Nephron progenitor cell (in vitro differentiated cells): Measurements from ENCODE around the gene CSNK1A1.

ENCODE experiments used
- DNase-seq: peaks from one replicate; pipeline ENCODE4 v3.0.0; 2021
- H3K27ac Mint-ChIP-seq: 2 replicates; pipeline ENCODE4 v1.8.0; 2021; ENCODE audit warnings: mild to moderate bottlenecking, moderate library complexity, mixed read lengths
- H3K27me3 Mint-ChIP-seq: 2 replicates; pipeline ENCODE4 v1.8.0; 2021; ENCODE audit warnings: mild to moderate bottlenecking, low read depth, mixed read lengths; ENCODE audit not compliant: poor library complexity
- H3K36me3 Mint-ChIP-seq: 2 replicates; pipeline ENCODE4 v1.8.0; 2021; ENCODE audit warnings: low read depth, mixed read lengths
- H3K4me1 Mint-ChIP-seq: 2 replicates; pipeline ENCODE4 v1.8.0; 2021; ENCODE audit warnings: mixed read lengths
- H3K4me3 Mint-ChIP-seq: 2 replicates; pipeline ENCODE4 v1.8.0; 2021; ENCODE audit warnings: mild to moderate bottlenecking, moderate library complexity, mixed read lengths
- H3K9me3 Mint-ChIP-seq: 2 replicates; pipeline ENCODE4 v1.8.0; 2021; ENCODE audit warnings: mild to moderate bottlenecking, moderate library complexity, mixed read lengths
- CTCF ChIP-seq: fragments of 200-600 bp; sonication (generic); IDR thresholded peaks from 2 replicates; pipeline ENCODE4 v1.5.0; 2021; ENCODE audit warnings: antibody characterized with exemption

CSNK1A1 gene

DNA sequence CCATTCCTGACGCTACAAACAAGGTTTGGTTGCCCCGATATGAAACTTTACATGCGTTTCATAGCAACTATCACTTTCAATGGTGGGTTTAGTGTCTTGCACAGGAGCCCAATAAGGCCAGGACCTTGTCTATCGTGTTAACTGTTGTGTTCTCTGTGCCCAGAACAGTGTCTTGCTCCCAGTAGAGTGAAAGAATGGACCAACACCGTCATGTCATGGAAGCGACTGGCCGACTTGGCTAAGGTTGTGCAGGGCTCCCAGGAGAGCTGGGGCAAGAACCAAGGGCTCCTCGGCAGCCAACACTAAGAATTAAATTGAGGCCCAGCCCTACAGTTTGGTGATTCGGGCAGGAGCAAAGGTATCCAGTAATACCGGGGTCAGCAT is 29.6 kb upstream of the CSNK1A1 start:
- Mint-ChIP-seq H3K4me1 (peaks cover 8% of the 10 kb centered on the region), H3K36me3 (no peaks in the 10 kb centered on the region), H3K27me3 (peaks cover 47% of the 10 kb centered on the region), H3K9me3 (no peaks in the 10 kb centered on the region), H3K4me3 (peak overlapping the region; percentile 79), H3K27ac (no peak overlapping the region)
- no peak for TF ChIP-seq CTCF
- no peak for DNase-seq

GRCh38 chr5:149578896-149579295 is 27.7 kb upstream of the CSNK1A1 start:
- Mint-ChIP-seq H3K4me1 (peaks cover 8% of the 10 kb centered on the region), H3K36me3 (no peaks in the 10 kb centered on the region), H3K27ac (no peak overlapping the region), H3K9me3 (no peaks in the 10 kb centered on the region), H3K27me3 (peaks cover 46% of the 10 kb centered on the region), H3K4me3 (no peak overlapping the region)
- no peak for TF ChIP-seq CTCF
- no peak for DNase-seq

DNA sequence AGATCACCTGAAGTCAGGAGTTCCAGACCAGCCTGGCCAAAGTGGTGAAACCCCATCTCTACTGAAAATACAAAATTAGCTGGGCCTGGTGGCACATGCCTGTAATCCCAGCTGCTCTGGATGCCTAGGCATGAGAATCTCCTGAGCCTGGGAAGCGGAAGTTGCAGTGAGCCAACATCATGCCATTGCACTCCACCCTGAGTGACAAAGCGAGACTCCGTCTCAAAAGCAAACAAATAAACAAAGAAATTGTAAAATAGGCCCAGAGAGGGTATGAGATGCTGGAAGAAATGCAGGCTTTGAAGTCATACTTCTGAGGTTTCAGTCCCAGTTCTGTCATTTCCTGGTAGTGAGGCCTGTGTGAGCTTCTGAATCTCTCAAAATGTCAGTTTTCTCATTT is 24.8 kb upstream of the CSNK1A1 start:
- H3K4me1 Mint-ChIP-seq, result no peaks in the 10 kb centered on the region
- no peak for DNase-seq
- peaks cover 31% of the 10 kb centered on the region for H3K27me3 Mint-ChIP-seq
- no peak overlapping the region for H3K4me3 Mint-ChIP-seq
- TF ChIP-seq CTCF, result no peak
- no peak overlapping the region for H3K27ac Mint-ChIP-seq
- H3K9me3 Mint-ChIP-seq, result no peaks in the 10 kb centered on the region
- H3K36me3 Mint-ChIP-seq, result no peaks in the 10 kb centered on the region

GRCh38 chr5:149575131-149575530 is 23.9 kb upstream of the CSNK1A1 start:
- H3K27me3 Mint-ChIP-seq, result peaks cover 22% of the 10 kb centered on the region
- H3K4me3 Mint-ChIP-seq, result no peak overlapping the region
- H3K4me1 Mint-ChIP-seq, result no peaks in the 10 kb centered on the region
- H3K27ac Mint-ChIP-seq, result no peak overlapping the region
- H3K9me3 Mint-ChIP-seq, result no peaks in the 10 kb centered on the region
- DNase-seq, result no peak
- no peak for TF ChIP-seq CTCF
- no peaks in the 10 kb centered on the region for H3K36me3 Mint-ChIP-seq

- no peaks in the 10 kb centered on the region for H3K4me1 Mint-ChIP-seq
- no peak for TF ChIP-seq CTCF
- no peaks in the 10 kb centered on the region for H3K36me3 Mint-ChIP-seq
- no peak overlapping the region for H3K4me3 Mint-ChIP-seq
- no peak overlapping the region for H3K27ac Mint-ChIP-seq
- H3K27me3 Mint-ChIP-seq, result peaks cover 3% of the 10 kb centered on the region
- no peak for DNase-seq
- H3K9me3 Mint-ChIP-seq, result no peaks in the 10 kb centered on the region
Measured at GRCh38 chr5:149572576-149573231, 21.5 kb upstream of the CSNK1A1 start.

DNA sequence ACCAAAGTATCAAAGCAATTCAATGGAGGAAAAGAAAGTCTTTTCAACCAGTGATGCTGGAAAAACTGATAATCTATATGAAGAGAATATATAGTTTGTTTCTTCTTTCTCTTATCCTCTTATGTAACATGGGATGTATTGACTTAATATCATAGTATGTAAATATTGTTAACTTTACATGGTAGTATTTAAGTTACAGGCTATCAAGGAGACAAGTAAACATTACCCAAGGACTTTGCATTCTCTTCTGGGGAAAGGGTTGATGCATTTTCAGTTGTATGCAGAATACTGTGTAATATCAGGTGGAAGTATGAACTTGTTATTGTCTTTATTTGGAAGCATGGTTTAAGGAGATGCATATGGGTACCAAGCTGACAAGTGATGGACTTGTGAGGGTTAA is 20.9 kb upstream of the CSNK1A1 start:
- DNase-seq, result no peak
- no peak overlapping the region for H3K27ac Mint-ChIP-seq
- no peak overlapping the region for H3K4me3 Mint-ChIP-seq
- no peaks in the 10 kb centered on the region for H3K9me3 Mint-ChIP-seq
- no peaks in the 10 kb centered on the region for H3K4me1 Mint-ChIP-seq
- H3K27me3 Mint-ChIP-seq, result peaks cover 2% of the 10 kb centered on the region
- no peak for TF ChIP-seq CTCF
- no peaks in the 10 kb centered on the region for H3K36me3 Mint-ChIP-seq
